Fibroblast of the aortic adventitia (primary cell): ENCODE measurements around the gene NPAS2. TPM values are rescaled to one million over a fixed set of nuclear protein-coding genes. Genes with fewer than 3 reads are reported as not detected.

ENCODE experiments used
- DNase-seq: peaks from one replicate; pipeline ENCODE4 v3.0.0-alpha.2; 2010; ENCODE audit warnings: low read depth
- H3K4me3 ChIP-seq: 2 replicates; pipeline ENCODE4 v1.5.1; 2011; ENCODE audit warnings: low read depth, mild to moderate bottlenecking, control low read depth, low read length, moderate library complexity
- CTCF ChIP-seq: IDR thresholded peaks from 2 replicates; pipeline ENCODE4 v1.5.1; 2011; ENCODE audit warnings: mild to moderate bottlenecking, low read length, control low read depth, inconsistent platforms; ENCODE audit not compliant: insufficient read depth
- total RNA-seq: library from RNA; depleted of rRNA; stranded (reverse); fragments of >200 nt; gene quantifications from 2 replicates; pipeline ENCODE4 v1.2.3, GENCODE V29; 2012; ENCODE audit warnings: low replicate concordance

NPAS2 gene
- total RNA-seq, 1 donor, result 24.3 TPM

GRCh38 chr2:100923461-100924060 lies 103.6 kb downstream of the NPAS2 start:
- TF ChIP-seq CTCF, result no peak
- DNase-seq, result no peak
- H3K4me3 ChIP-seq, result no peak overlapping the region

GRCh38 chr2:100924122-100924519 lies 104.2 kb downstream of the NPAS2 start:
- TF ChIP-seq CTCF, result no peak
- no peak overlapping the region for H3K4me3 ChIP-seq
- peak; percentile 31 for DNase-seq

- peak; percentile 90 for DNase-seq
- no peak for TF ChIP-seq CTCF
- H3K4me3 ChIP-seq, result peak overlapping the region; percentile 62
Measured at GRCh38 chr2:100924520-100925451, 104.8 kb downstream of the NPAS2 start.

- no peak for TF ChIP-seq CTCF
- DNase-seq, result no peak
- no peak overlapping the region for H3K4me3 ChIP-seq
Measured at GRCh38 chr2:100928235-100928634, 108.3 kb downstream of the NPAS2 start.

- TF ChIP-seq CTCF, result no peak
- H3K4me3 ChIP-seq, result no peak overlapping the region
- DNase-seq, result peak; percentile 4
Measured at GRCh38 chr2:100929147-100929546, 109.2 kb downstream of the NPAS2 start.

- H3K4me3 ChIP-seq, result no peak overlapping the region
- no peak for DNase-seq
- no peak for TF ChIP-seq CTCF
Measured at GRCh38 chr2:100934504-100935371, 114.8 kb downstream of the NPAS2 start.
